GM13976 (cell line): ENCODE data around the gene NCAM2.

Source experiments
- DNase-seq: peaks from one replicate; pipeline ENCODE4 v3.0.0; 2012; ENCODE audit warnings: low spot score
- CTCF ChIP-seq: IDR thresholded peaks from 2 replicates; pipeline ENCODE4 v1.5.1; 2012; ENCODE audit warnings: borderline replicate concordance, mild to moderate bottlenecking; ENCODE audit not compliant: insufficient read depth; ENCODE audit errors: extremely low read depth, missing control alignments, control extremely low read depth
- in situ Hi-C: fragments of 300-500 bp; cut with MboI; formaldehyde crosslinking; loops from one replicate; pipeline ENCODE4 v1.12.0; 2022; ENCODE audit warnings: low sequenced_read_pairs, mixed read lengths, inconsistent platforms; ENCODE audit not compliant: unreplicated experiment

Gene NCAM2

GRCh38 chr21:21076491-21076890, 78.3 kb downstream of the NCAM2 start:
- DNase-seq = no peak
- in situ Hi-C loops = no loop called here
- no peak for TF ChIP-seq CTCF

- no peak for DNase-seq
- no peak for TF ChIP-seq CTCF
- in situ Hi-C loops = no loop called here
These were observed 81.4 kb downstream of the NCAM2 start for GRCh38 chr21:21079646-21080045.

- in situ Hi-C loops = no loop called here
- no peak for DNase-seq
These were observed 86.0 kb downstream of the NCAM2 start for GRCh38 chr21:21084179-21084578.

GRCh38 chr21:21085206-21085605, 87.0 kb downstream of the NCAM2 start:
- in situ Hi-C loops = no loop called here
- no peak for TF ChIP-seq CTCF
- no peak for DNase-seq

More at GRCh38 chr21:21084179-21084578, 86.0 kb downstream of the NCAM2 start:
- TF ChIP-seq CTCF = no peak

- no peak for DNase-seq
- no peak for TF ChIP-seq CTCF
- in situ Hi-C loops = no loop called here
These were observed 98.7 kb downstream of the NCAM2 start for GRCh38 chr21:21096956-21097355.

GRCh38 chr21:21097466-21097865, 99.3 kb downstream of the NCAM2 start:
- in situ Hi-C loops = no loop called here
- no peak for TF ChIP-seq CTCF
- no peak for DNase-seq

GRCh38 chr21:21101911-21102310, 103.7 kb downstream of the NCAM2 start:
- DNase-seq = no peak
- in situ Hi-C loops = no loop called here
- no peak for TF ChIP-seq CTCF
